HL-60 (cell line): ENCODE data around the gene DSC1.

Source experiments
- GABPA ChIP-seq: IDR thresholded peaks from 2 replicates; pipeline ENCODE4 v1.6.1; 2012; ENCODE audit warnings: low read depth
- TF ChIP-seq, protein P1 (sequence below): IDR thresholded peaks from one replicate; pipeline ENCODE4 v1.5.1; 2011; ENCODE audit warnings: low read length, control low read depth, inconsistent platforms; ENCODE audit not compliant: insufficient read depth

DNA sequence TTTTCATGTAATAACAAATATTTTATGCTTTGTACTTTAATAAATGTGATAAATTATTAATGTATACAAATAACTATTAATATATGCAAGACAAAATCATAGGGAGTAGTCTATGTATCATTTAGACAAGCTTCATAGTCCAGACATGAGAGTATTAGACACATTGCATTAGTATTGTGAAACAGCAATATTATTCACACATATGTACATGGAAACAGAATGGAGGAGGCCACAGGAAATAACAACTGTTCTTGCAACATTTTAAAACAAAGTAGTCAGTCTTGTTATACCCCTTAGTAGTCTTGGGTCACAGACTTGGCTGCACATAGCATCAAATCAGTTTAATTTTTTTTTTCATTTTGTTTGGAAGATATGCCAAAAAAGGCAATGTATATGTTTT lies 15.8 kb downstream of the DSC1 start:
- TF ChIP-seq, protein P1, sequence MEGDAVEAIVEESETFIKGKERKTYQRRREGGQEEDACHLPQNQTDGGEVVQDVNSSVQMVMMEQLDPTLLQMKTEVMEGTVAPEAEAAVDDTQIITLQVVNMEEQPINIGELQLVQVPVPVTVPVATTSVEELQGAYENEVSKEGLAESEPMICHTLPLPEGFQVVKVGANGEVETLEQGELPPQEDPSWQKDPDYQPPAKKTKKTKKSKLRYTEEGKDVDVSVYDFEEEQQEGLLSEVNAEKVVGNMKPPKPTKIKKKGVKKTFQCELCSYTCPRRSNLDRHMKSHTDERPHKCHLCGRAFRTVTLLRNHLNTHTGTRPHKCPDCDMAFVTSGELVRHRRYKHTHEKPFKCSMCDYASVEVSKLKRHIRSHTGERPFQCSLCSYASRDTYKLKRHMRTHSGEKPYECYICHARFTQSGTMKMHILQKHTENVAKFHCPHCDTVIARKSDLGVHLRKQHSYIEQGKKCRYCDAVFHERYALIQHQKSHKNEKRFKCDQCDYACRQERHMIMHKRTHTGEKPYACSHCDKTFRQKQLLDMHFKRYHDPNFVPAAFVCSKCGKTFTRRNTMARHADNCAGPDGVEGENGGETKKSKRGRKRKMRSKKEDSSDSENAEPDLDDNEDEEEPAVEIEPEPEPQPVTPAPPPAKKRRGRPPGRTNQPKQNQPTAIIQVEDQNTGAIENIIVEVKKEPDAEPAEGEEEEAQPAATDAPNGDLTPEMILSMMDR, result no peak
- TF ChIP-seq GABPA, result no peak
